Measurements from ENCODE around the gene PPIE. TPM values are rescaled to one million over a fixed set of nuclear protein-coding genes. Genes with fewer than 3 reads are reported as not detected.
A peak's percentile ranks its signal among the peaks of the same experiment; 100 is the strongest.
"Not testable (repeated sequence)": the region's sequence is repeated elsewhere in the genome, so short reads cannot be mapped to it uniquely, and the experiment has no call there.

The PPIE gene
- total RNA-seq, 1 donor from 2014 or later: 41.7 TPM

DNA sequence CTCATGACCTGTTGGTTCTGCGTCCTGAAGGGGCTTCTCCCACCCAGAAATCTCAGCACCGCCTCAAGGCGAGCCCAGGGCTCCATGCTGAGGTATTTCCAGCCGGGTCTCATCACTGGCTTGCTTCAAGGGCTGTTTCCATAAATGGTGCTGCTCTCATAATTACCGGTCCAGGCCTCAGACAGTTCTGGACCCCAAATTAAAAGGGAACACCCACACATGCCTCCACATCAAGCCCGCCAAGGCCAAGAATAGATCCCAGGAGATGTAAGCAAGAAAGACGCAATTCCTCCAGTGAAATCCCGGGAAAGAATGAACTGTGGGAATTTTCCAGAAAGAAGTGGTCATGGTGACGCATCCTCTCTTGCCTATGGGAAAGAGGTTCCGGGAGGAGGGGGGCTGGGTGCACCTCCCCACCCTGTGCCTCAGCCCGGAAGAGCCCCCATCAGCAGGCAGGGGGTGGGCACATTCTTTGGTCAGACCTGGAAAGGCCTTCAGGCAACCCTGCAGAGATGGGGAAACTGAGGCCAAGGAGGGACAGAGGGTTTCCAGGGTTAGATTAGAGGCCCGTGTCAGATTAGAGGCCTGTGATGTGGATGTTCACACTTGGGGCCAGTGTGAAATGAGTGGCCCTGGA, 39.9 kb downstream of the PPIE start:
- DNase-seq: not testable (repeated sequence)

DNA sequence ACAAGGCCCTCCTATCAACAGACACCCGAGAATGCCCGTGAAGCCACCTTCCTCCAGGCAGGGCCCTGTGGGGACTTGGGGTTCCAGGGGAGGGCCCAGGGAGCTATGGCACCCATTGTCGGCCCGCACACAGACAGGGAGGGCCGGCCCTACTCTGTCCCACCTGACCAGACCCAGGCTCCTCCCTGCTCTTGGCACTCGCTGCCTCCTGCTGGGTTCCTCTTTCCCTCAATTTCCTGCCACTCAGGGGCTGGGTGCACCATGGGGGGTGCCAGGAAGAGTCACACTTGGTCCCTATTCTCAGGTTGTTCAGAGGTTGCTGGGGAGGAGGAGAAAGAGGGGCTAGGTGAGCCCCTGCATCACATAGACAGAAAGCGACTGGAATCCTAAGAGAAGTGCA, 40.5 kb downstream of the PPIE start:
- no peak for DNase-seq

DNA sequence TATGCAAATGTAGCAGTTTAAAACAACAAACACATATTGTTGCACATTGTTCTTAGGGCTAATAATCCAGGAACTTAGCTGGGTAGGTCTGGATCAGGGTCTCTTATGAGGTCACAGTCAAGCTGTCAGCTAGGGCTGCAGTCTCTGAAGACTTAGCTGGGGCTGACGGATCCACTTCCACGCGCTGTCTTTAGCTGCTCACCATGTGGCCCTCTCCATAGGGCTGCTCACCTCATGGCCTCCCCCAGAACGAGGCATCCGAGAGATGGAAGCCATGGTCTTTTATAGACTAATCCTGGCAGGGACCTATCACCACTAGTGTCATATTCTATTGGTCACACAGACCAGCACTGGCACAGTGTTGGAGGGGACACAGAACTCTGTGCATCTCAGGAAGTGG, 41.1 kb downstream of the PPIE start:
- no peak for DNase-seq

DNA sequence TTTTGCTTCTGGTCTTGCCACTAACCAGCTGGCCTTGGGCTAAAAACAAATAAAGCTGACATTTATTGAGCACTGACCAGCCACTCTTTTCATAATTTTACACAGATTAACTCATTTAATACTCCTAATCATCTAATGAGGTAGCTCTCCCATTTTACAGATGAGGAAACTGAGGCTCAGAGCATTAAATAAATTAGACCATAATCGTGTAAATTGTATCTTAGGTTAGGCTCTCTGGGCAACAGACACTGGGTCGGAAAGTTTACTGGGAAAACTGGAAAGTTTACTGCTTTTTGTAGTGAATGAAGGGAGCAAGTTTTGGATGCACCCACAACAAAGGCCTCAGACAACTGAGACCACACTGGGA, 42.6 kb downstream of the PPIE start:
- DNase-seq: no peak

DNA sequence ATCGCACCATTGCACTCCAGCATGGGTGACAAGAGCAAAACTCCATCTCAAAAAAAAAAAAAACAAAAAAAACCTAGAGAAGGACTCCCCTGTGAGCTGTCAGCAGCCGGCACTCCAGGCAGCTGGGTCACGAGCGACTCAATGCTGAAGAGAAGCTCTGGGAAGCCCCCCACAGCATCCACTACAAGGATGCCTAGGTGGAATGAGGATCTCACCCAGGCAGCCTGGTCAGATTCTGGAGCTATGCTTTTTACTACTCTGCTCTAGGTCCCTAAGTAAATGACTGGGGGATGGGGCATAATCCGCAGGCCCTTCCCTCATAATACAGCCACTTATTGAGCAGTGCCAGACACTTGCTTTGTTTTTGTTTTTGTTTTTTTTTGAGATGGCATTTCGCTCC, 43.4 kb downstream of the PPIE start:
- no peak for DNase-seq

DNA sequence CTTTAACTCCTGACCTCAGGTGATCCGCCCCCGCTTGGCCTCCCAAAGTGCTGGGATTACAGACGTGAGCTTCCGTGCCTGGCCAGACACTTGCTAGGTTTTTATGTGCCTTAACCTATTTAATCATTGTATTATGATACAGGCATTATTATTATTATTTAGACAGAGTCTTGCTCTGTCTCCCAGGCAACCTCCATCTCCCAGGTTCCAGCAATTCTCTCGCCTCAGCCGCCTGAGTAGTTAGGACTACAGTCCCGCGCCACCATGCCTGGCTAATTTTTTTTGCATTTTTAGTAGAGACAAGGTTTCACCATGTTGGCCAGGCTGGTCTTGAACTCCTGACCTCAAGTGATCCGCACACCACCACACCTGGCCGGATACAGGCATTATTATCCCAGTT, 44.0 kb downstream of the PPIE start:
- DNase-seq: not testable (repeated sequence)

DNA sequence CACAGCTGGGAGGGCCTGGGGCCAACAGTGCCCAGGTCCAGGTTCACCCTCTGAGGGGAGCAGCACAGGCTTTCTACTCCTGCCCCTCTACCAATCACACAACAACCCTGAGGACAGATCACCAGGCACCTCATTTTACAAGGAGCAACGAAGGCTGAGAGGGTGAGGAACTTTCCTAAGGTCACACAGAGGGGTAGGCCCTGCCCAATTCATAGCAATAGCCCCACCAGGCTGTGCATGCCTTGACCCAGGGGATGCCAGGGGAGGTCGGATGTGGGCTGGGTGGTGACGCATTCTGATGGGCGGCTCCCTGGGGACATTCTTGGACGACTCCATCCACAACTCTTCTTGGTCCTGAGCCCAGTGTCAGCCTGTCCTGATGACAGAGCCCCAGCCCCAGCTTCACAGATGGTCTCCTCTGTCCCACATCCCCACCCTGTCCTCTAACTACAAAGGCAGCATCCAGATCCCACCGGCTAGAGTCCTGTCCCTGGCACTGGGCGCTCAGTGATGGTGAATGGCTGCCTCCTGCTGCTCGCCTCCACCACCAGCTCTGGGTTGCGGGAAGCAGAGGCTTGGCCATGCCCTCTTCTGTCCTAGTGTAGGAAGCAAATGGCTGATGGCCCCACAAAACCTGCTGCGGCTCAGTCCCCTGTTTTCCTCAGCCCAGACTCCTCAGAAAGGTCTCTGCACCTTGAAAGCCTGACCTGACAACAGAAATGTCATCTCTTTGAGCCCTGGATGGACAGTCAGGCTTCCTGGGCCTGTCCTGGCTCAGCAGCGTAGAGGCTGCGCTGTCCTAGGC, 47.8 kb downstream of the PPIE start:
- DNase-seq: not testable (repeated sequence)

DNA sequence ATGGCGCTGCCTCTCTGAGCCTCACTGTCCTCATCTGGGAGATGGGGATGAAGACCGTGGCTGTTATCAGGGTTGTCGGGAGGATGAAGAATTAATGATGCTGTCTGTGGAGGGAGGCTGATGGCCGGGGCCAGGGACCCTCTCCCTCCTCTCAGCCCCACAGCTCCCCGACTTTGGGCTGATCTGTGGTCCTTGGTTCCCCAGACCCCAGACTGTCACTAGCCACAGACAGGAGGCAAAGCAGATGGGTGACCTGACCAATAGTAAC, 48.4 kb downstream of the PPIE start:
- not testable (repeated sequence) for DNase-seq

DNA sequence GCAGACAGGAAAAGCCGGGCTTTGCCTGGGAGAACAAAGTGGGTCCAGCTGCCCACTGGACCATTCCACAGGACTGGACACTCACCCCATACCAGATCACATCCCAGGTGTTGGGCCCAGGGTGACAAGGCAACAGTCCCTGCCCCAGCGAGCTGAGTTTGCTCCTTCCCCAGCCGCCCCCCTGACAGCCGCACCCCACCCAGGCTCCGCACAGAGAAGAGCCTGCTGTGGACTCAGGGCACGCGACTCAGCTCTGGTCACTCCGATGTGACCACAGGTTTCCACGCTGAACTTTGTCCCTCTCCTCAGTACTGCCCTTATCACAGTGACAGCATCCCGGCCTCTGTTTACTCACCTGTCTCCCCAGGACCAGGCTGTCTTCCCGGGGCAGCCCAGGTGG, 48.8 kb downstream of the PPIE start:
- DNase-seq: no peak

DNA sequence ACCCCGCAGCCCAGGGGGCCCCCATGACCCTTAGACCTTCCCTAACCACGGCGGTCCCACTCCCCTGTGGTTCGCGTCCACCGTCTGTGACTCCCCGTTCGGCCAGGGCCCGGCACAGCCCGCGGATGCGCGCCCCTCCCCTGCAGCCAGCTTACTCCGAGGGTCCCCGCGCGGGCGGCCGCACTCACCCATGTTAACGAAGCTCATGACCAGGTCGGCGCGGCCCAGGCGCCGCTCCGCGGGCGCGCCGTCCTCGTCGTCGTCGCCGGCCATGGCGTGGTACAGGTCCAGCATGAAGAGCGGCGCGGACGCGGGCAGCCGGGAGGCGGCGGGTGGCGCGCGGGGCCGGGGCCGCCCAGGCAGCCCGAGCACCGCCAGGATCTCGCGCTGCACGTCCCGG, 49.3 kb downstream of the PPIE start:
- not testable (repeated sequence) for DNase-seq

DNA sequence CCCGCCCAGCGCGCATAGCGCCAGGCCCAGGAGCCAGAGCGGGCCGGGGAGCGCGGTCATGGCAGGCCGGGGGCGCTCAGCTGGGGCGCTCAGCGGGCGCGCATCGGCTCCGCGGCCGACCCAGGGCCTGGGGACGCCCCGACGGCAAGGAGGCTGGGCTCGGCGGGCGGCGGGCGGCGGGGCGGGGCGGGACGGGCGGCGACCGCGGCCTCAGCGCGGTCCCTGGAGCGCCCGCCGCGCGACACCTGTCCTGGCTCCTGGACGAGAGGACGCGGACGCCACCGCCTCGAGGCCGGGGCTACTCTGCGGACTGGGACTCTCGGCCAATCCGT, 49.7 kb downstream of the PPIE start:
- DNase-seq: no peak

DNA sequence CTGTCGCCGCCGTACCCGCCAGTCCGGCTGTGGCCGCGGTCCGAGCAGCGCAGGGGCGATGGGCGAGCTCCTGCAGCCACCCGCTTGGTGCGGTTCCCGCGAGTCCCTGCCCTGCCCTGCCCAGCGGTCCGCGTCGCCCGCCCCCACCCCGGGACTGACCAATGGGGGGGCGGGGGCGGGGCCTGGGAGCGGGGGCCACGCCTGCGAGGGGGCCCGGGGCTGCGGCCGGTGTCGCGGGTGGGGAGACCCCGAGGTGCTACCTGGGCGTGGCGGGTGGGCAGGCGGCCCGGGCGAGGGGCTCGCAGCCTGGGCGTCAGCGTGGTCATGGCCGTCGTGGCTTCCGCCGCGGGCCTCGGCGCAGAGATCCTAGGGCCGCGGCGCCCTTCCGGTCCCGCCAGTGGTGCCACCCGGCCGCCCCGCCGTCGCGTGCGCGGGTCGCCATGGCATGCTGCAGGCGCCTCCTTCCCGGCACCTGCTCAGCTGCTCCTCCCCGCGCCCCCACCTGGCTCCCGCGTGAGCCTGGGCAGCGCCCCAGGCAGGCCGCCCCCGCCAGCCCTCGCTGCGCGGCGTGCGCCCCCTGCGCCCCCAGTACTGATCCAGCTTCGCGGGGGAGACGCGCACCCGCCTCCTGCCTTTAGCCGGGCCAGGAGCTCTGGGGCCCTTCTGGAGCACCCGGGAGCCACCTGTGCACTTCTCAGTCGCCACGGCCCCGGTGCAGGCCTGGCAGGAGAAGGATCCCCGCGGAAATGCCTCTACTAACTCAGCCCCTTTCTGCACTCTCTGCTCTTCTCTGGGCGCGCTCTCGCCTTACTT, 50.3 kb downstream of the PPIE start, which contains the start of gene BMP8B:
BMP8B (minus strand) TSS at position 108 of the 813 bp plus-strand sequence. CDS start 380 bp downstream, outside the sequence.
- peak; percentile 18 for DNase-seq

DNA sequence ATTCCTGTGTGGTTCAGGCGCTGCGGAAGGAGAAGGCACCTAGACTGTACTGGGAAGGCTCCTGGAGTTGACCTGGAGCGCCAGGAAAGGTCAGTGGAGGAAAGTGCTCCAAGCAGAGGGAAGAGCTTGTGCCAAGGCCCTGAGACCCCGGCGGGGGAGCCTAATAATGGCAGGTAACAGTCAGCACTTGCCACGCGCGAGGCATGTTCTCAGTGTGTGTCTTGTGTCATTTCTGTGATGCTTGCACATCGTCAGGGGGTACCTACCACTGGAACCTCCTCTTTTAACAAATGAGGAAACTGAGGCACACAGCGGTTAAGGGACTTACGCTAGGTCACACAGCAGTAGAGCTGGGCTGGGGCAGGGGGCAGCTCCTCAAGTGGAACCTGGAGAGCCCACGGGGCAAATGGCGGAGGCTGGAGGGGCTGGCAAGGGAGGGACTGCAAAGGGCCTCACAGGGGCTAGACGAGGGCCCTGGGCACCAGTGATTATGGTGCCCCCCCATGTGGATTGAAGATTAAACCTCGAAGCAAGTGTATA, 51.0 kb downstream of the PPIE start:
- no peak for DNase-seq

DNA sequence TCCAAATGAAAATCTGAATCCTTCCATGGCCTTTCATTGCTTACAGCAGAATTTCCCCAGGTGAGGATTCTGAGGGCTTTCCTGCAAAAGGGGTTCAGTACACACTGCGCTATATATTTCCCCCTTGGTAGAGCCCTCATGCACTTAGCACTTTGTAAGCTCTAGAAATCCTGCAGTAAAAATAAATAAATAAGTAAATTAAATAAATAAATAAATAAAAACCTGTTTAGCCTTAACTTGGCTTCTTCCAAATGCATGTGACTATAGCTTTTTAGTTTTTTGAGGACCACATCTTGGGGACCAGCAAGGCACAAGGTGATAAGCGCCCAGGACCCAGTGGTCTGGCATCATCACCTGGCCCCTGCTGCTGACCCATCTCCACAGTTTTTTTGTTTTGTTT, 53.2 kb downstream of the PPIE start:
- no peak for DNase-seq

DNA sequence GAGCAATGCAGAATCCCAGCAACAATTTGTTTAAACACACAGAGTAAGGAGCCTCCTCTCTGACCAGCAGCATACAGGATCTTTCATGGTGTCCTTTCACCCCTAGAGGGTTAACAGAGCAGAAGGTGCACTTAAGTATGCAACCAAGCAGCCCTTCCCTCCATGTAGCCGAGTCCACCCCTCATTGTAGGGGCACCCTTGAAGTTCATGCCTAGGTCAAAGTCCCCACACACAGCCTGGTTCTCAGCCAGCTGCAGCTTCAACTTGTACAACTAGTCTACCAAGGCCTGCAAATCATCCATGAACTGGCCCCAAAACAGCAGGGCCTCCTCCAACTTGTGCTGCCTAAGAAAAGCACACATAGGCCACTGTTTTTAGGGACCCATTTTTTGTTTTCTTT, 57.0 kb downstream of the PPIE start:
- no peak for DNase-seq

DNA sequence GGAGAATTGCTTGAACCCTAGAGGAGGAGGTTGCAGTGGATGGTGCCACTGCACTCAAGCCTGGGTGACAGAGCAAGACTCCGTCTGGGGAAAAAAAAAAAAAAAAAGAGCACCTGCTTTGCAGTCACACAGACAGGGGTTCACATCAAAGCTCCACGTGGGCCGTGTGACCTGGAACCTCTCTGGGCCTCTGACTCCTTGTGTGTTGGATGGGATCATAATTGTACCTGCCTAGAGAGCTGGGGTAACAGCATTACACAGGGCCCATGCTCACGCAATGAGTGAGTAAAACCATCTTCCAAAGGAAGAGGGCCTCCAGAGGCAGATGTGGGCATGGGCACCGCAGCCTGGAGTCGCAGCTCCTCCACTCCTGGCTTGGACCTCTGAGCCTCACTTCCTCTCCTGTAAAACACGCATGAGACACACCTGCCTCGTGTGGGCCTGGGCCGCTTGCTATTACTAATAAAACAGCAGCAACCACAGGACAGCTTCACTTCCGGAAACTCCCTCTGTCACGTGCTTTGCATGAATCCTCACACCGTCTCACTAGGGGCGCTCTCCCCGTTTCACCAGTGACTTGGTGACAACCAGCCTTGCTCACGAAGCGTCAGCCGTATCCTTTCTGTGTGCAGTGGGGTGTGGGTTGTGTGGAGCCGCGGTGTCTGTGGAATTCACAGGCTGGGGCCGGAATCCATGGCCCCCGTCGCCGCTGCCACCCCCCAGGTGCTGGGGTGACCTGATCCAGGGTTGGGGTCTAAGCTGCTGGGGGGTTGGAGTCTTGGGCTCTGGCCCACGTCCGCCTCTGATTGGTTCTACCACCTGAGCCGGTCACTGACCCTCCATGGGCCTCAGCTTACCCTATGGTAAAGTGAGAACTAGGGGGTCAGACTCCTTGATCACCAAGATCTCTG, 60.4 kb downstream of the PPIE start:
- peak; percentile 59 for DNase-seq

DNA sequence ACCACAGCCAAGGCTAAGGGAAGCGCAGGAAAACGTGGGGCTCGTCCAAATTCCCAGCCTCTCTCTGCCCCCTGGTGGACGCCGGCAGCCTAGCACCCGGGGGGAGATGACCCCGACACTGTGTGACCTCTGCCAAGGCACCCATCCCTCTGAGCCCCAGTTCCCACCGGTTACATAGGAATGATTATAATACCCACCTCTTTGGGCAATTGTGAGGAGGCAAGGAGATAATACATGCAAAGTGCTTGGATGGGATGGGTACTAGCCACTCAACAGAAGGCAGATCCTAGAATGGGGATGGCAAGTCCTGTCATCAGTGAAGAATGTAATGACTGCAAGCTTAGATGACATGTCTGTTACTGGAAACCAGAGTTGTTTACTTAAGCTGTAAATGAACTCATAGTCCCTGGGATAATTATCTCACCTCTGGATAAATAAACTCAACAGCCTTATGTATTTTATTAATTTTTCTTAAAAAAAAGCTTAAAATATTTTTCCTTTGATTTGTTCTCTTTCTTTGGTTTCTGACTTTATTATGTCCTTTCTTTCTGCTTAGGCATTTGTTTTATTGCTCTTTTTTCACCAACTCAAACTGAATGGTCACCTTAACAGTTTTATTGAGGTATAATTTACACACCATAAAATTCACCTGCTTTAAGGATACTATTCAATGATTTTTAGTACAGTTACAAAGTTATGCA, 61.2 kb downstream of the PPIE start:
- DNase-seq: peak; percentile 66

DNA sequence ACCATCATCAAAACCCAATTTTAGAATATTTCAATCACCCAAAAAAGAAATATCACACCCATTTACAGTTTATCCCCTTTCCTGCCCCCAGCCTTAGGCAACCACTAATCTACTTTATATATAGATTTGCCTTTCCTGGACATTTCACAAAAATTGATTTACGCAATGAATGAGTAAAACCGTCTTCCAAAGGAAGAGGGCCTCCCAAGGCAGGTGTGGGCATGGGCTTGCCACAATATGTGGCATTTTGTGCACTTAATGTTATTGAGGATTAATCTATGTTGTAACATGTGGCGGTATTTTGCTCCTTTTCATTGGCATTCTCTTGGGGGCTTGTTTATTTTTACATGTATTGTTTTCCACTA, 61.8 kb downstream of the PPIE start:
- DNase-seq: no peak

DNA sequence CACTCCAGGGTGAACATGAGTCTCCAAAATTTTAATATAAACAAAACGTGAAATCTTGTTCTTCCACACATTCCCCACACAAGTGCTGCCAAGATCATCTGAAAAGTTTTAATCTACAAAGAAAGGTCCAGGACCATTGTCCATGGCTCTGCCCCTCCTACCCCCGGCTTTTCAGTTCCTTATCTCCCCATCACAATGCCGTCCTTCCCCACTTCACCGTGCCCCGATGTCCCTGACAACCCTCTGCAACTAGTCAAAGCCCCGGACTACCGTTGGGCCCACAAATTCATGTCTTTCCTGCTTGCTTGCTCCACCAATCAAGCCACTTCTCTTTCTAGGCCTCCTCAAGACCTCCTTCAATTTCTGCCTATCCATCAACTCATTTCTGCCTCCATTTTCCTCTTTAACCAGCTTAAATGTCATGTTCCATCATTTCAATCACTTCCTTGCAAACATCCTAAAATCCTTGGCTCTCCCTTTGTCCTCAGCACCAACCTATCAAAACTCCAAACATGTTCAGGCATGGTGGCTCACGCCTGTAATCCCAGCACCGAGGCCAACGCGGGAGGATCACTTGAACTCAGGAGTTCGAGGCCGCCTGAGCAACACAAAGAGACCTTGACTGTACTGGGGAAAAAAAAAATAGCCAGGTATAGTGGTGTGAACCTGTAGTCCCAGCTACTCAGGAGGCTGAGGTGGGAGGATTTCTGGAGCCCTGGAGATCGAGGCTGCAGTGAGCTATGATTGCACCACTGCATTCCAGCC, 64.0 kb downstream of the PPIE start:
- DNase-seq: no peak

DNA sequence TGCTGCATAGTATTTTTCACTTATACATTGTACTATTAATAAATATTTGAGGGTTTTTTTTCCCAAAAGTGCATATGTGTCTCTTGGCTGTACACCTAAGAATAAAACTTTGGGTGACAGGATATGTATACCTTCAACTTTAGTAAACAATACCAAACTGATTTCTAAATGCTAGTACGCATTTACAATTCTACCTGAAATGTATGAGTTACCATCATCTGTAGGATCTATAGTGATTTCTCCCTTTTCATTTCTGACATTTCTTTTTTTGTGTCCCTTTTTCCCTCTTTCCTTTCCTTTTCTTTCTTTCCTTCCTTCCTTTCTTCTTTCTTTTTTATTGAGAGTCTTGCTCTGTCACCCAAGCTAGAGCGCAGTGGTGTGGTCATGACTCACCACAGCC, 66.7 kb downstream of the PPIE start:
- DNase-seq: no peak
